PC-9 (cell line): Measurements from ENCODE around the gene NUBP2. TPM values are rescaled to one million over a fixed set of nuclear protein-coding genes. Genes with fewer than 3 reads are reported as not detected.

Source experiments
- BruUV-seq: library from RNA; stranded (reverse); fragments of 400-500 nt; replicated peaks from 2 replicates; lab custom pipeline; 2021; lab: Mats Ljungman, UMichigan
- CTCF ChIA-PET: fragments of 300-600 bp; sonication (Branson Sonifier 250); formaldehyde crosslinking; loops from one replicate; lab custom pipeline; 2022; ENCODE audit warnings: antibody characterized with exemption; lab: Charles Lee
- POLR2A ChIA-PET: fragments of 300-600 bp; sonication (Branson Sonifier 250); formaldehyde crosslinking; loops from one replicate; lab custom pipeline; 2022; ENCODE audit warnings: antibody characterized with exemption; ENCODE audit not compliant: unreplicated experiment; lab: Charles Lee
- DNase-seq, 2 experiments: peaks; one replicate each; pipeline versions ENCODE4 v3.0.0 to v3.0.0-alpha.2; 2015 to 2022; ENCODE audit warnings: mixed read lengths in 1 of 2
- H2AFZ ChIP-seq: fragments of 200-600 bp; sonication (generic); 2 replicates; pipeline ENCODE4 v1.8.1; 2017; ENCODE audit warnings: antibody characterized with exemption
- H3F3A ChIP-seq: fragments of 200-600 bp; sonication (generic); 2 replicates; pipeline ENCODE4 v1.8.1; 2017; ENCODE audit warnings: antibody characterized with exemption, mild to moderate bottlenecking, low read depth; ENCODE audit not compliant: insufficient read depth
- H3K27ac ChIP-seq: fragments of 200-600 bp; sonication (generic); 2 replicates; pipeline ENCODE4 v1.6.1; 2016; ENCODE audit warnings: mixed run types
- H3K27me3 ChIP-seq: fragments of 200-600 bp; sonication (generic); 2 replicates; pipeline ENCODE4 v1.6.1; 2016; ENCODE audit warnings: low read depth, mixed run types; ENCODE audit not compliant: insufficient read depth
- H3K36me3 ChIP-seq: fragments of 200-600 bp; sonication (generic); 2 replicates; pipeline ENCODE4 v1.6.1; 2016; ENCODE audit warnings: low read depth, mixed run types
- H3K4me1 ChIP-seq: fragments of 200-600 bp; sonication (generic); replicated peaks from 2 replicates; pipeline ENCODE4 v1.6.1; 2016; ENCODE audit warnings: mixed run types; ENCODE audit not compliant: insufficient read depth
- H3K4me2 ChIP-seq: fragments of 200-600 bp; sonication (generic); 2 replicates; pipeline ENCODE4 v1.6.1; 2017; ENCODE audit warnings: mixed run types
- H3K4me3 ChIP-seq: fragments of 200-600 bp; sonication (generic); 2 replicates; pipeline ENCODE4 v1.6.1; 2016; ENCODE audit warnings: mixed run types
- H3K79me2 ChIP-seq: fragments of 200-600 bp; sonication (generic); 2 replicates; pipeline ENCODE4 v1.6.1; 2017; ENCODE audit warnings: low read depth, mixed run types
- H3K9me2 ChIP-seq: fragments of 200-600 bp; sonication (generic); 2 replicates; pipeline ENCODE4 v1.8.1; 2017; ENCODE audit warnings: mild to moderate bottlenecking; ENCODE audit not compliant: insufficient read depth
- H3K9me3 ChIP-seq: fragments of 200-600 bp; sonication (generic); 2 replicates; pipeline ENCODE4 v1.8.1; 2016; ENCODE audit warnings: low read depth; ENCODE audit not compliant: insufficient read depth
- H4K20me1 ChIP-seq: fragments of 200-600 bp; sonication (generic); 2 replicates; pipeline ENCODE4 v1.8.1; 2017; ENCODE audit not compliant: insufficient read depth
- CTCF ChIP-seq: fragments of 200-600 bp; sonication (generic); conservative IDR thresholded peaks from 2 replicates; pipeline ENCODE4 v1.6.1; 2017; ENCODE audit warnings: mixed run types, antibody characterized with exemption, mild to moderate bottlenecking, moderate library complexity
- EZH2 ChIP-seq: fragments of 200-600 bp; sonication (generic); IDR thresholded peaks from 2 replicates; pipeline ENCODE4 v1.8.0; 2017; ENCODE audit warnings: antibody characterized with exemption, low read depth
- intact Hi-C: fragments of 100-400 bp; cut with micrococcal nuclease; formaldehyde crosslinking; loops from one replicate; pipeline ENCODE4 v1.10.0; 2022; ENCODE audit not compliant: unreplicated experiment
- total RNA-seq: library from RNA; stranded (reverse); gene quantifications from 2 replicates; pipeline ENCODE4 v1.2.3, GENCODE V29; 2021

The NUBP2 gene
- total RNA-seq, 1 experiment from 2014 or later, result 80.0 TPM

GRCh38 chr16:1772908-1773702, 9.7 kb upstream of the NUBP2 start, which contains the start of gene MRPS34:
Gene MRPS34, minus strand, starts transcription at chr16:1773134. Its CDS starts 15 bp downstream, at chr16:1773119.
- H4K20me1 ChIP-seq, result peaks cover 25% of the 10 kb centered on the region
- intact Hi-C loops, result loop anchor here (1.0 to 5.0 kb wide), 5 partner anchors 28 to 189 kb away; partner anchors contain the start of genes JPT2, MAPK8IP3 and RPS2
- H3K27me3 ChIP-seq, result no peaks in the 10 kb centered on the region
- H3K27ac ChIP-seq, result peak within 1 kb of the TSS; percentile 77
- ChIA-PET CTCF (interaction anchor here (0.6 to 0.7 kb wide), 3 partner anchors 27 to 150 kb away, joined by 3 to 5 read pairs (median 3); no protein-coding TSS in a partner anchor), POLR2A (interaction anchor here (0.5 to 1.4 kb wide), 3 partner anchors 9 to 68 kb away, joined by 3 to 8 read pairs (median 5); partner anchors contain the start of genes NUBP2 and SPSB3)
- H3K9me3 ChIP-seq, result no peaks in the 10 kb centered on the region
- peaks cover 19% of the 10 kb centered on the region for H3K4me1 ChIP-seq
- no peak for TF ChIP-seq EZH2
- peak; percentile 90 for TF ChIP-seq CTCF
- H3K9me2 ChIP-seq, result no peaks in the 10 kb centered on the region
- no TSS peak for BruUV-seq
- peaks cover 39% of the 10 kb centered on the region for H3K79me2 ChIP-seq
- peaks cover 38% of the 10 kb centered on the region for H3F3A ChIP-seq
- peak; percentile 69 to 93 for DNase-seq
- peak within 1 kb of the TSS; percentile 77 for H3K4me3 ChIP-seq
- H2AFZ ChIP-seq, result peak within 1 kb of the TSS; percentile 92
- H3K4me2 ChIP-seq, result peak within 1 kb of the TSS; percentile 99
- 0 out of 2 replicates have a peak, but pooled peaks cover 7% of the 10 kb centered on the region for H3K36me3 ChIP-seq

- intact Hi-C loops, result loop anchor here (1.0 to 5.0 kb wide), 5 partner anchors 29 to 188 kb away; partner anchors contain the start of genes JPT2, MAPK8IP3 and RPS2
- Histone ChIP-seq H3K27ac (peak overlapping the region; percentile 77), H3K4me1 (peaks cover 19% of the 10 kb centered on the region)
Observed at GRCh38 chr16:1773703-1774447, 8.9 kb upstream of the NUBP2 start.

More at GRCh38 chr16:1773703-1774447, 8.9 kb upstream of the NUBP2 start:
- Histone ChIP-seq H3K4me2 (peak overlapping the region; percentile 99), H3K79me2 (peaks cover 39% of the 10 kb centered on the region), H3K9me3 (no peaks in the 10 kb centered on the region), H3K27me3 (no peaks in the 10 kb centered on the region), H4K20me1 (peaks cover 28% of the 10 kb centered on the region), H3K36me3 (0 out of 2 replicates have a peak, but pooled peaks cover 7% of the 10 kb centered on the region), H2AFZ (peak overlapping the region; percentile 92), H3K4me3 (peak overlapping the region; percentile 77), H3F3A (peaks cover 38% of the 10 kb centered on the region), H3K9me2 (no peaks in the 10 kb centered on the region)
- ChIA-PET CTCF (interaction anchor here (0.8 kb wide), 1 partner anchor 9 kb away, joined by 6 read pairs; the partner anchor contains the start of genes NUBP2 and SPSB3), POLR2A (interaction anchor here (0.6 to 1.4 kb wide), 4 partner anchors 9 to 51 kb away, joined by 3 to 9 read pairs (median 6); partner anchors contain the start of genes NUBP2 and SPSB3)
- peak; percentile 66 to 73 for DNase-seq
- TF ChIP-seq EZH2 (no peak), CTCF (0 out of 2 replicates have a peak, but pooled peaks have one; percentile 57)
- TSS peak; percentile 20 for BruUV-seq
